Neural progenitor cell (in vitro differentiated cells): ENCODE results near the gene NADSYN1. TPM values are rescaled to one million over a fixed set of nuclear protein-coding genes. Genes with fewer than 3 reads are reported as not detected.

ENCODE experiments used
- DNase-seq: peaks from one replicate; pipeline ENCODE4 v3.0.0-alpha.2; 2016; ENCODE audit warnings: low spot score
- H2AFZ ChIP-seq: fragments of 200-600 bp; sonication (generic); replicated peaks from 2 replicates; pipeline ENCODE4 v1.6.1; 2016; ENCODE audit warnings: antibody characterized with exemption
- H3F3A ChIP-seq: fragments of 200-600 bp; sonication (generic); 2 replicates; pipeline ENCODE4 v1.6.1; 2016; ENCODE audit warnings: antibody characterized with exemption, low read depth
- H3K27ac ChIP-seq: fragments of 200-600 bp; sonication (generic); 2 replicates; pipeline ENCODE4 v1.5.1; 2016; ENCODE audit warnings: mild to moderate bottlenecking
- H3K27me3 ChIP-seq: fragments of 200-600 bp; sonication (generic); 2 replicates; pipeline ENCODE4 v1.6.1; 2016; ENCODE audit warnings: mild to moderate bottlenecking, moderate library complexity
- H3K36me3 ChIP-seq: fragments of 200-600 bp; sonication (generic); 2 replicates; pipeline ENCODE4 v1.5.1; 2016
- H3K4me1 ChIP-seq: fragments of 200-600 bp; sonication (generic); 2 replicates; pipeline ENCODE4 v1.6.1; 2016; ENCODE audit warnings: mixed run types
- H3K4me2 ChIP-seq: fragments of 200-600 bp; sonication (generic); 2 replicates; pipeline ENCODE4 v1.6.1; 2016
- H3K4me3 ChIP-seq: fragments of 200-600 bp; sonication (generic); 2 replicates; pipeline ENCODE4 v1.5.1; 2016
- H3K79me2 ChIP-seq: fragments of 200-600 bp; sonication (generic); 2 replicates; pipeline ENCODE4 v1.6.1; 2016; ENCODE audit warnings: low read depth
- H3K9ac ChIP-seq: fragments of 200-600 bp; sonication (generic); 2 replicates; pipeline ENCODE4 v1.6.1; 2016
- H3K9me3 ChIP-seq: fragments of 200-600 bp; sonication (generic); 2 replicates; pipeline ENCODE4 v1.5.1; 2016; ENCODE audit warnings: low read depth
- H4K20me1 ChIP-seq: fragments of 200-600 bp; sonication (generic); 2 replicates; pipeline ENCODE4 v1.6.1; 2016; ENCODE audit warnings: low read depth
- H3K27ac Mint-ChIP-seq: 3 replicates; pipeline ENCODE4 v1.8.0; 2021; ENCODE audit warnings: mixed read lengths
- H3K27me3 Mint-ChIP-seq: 2 replicates; pipeline ENCODE4 v1.8.0; 2022; ENCODE audit warnings: low read depth, mild to moderate bottlenecking, inconsistent platforms, moderate library complexity, mixed read lengths; ENCODE audit not compliant: insufficient read depth
- H3K36me3 Mint-ChIP-seq: 3 replicates; pipeline ENCODE4 v1.8.0; 2021; ENCODE audit warnings: mixed read lengths
- H3K4me1 Mint-ChIP-seq: 3 replicates; pipeline ENCODE4 v1.8.0; 2021; ENCODE audit warnings: mixed read lengths
- H3K4me3 Mint-ChIP-seq: 3 replicates; pipeline ENCODE4 v1.8.0; 2021; ENCODE audit warnings: mild to moderate bottlenecking, moderate library complexity, mixed read lengths
- H3K9me3 Mint-ChIP-seq: 3 replicates; pipeline ENCODE4 v1.8.0; 2020; ENCODE audit warnings: mixed read lengths
- CTCF ChIP-seq: fragments of 200-600 bp; sonication (generic); IDR thresholded peaks from 2 replicates; pipeline ENCODE4 v1.5.1; 2017; ENCODE audit warnings: antibody characterized with exemption, mild to moderate bottlenecking
- EZH2 ChIP-seq: fragments of 200-600 bp; sonication (generic); IDR thresholded peaks from 2 replicates; pipeline ENCODE4 v1.6.1; 2017; ENCODE audit warnings: antibody characterized with exemption, mild to moderate bottlenecking, moderate library complexity
- EZH2phosphoT487 ChIP-seq: fragments of 200-600 bp; sonication (generic); IDR thresholded peaks from 2 replicates; pipeline ENCODE4 v1.6.1; 2017; ENCODE audit warnings: antibody characterized with exemption
- total RNA-seq: library from RNA; depleted of rRNA; stranded (reverse); fragments of >200 nt; gene quantifications from 2 replicates; pipeline ENCODE4 v1.2.3, GENCODE V29; 2015; ENCODE audit warnings: low replicate concordance

Gene NADSYN1
- total RNA-seq, 1 donor from 2014 or later = 25.0 TPM

- Histone ChIP-seq H3K9me3 (no peaks in the 10 kb centered on the region), H3K79me2 (no peaks in the 10 kb centered on the region), H3K36me3 (no peaks in the 10 kb centered on the region), H3K27me3 (no peaks in the 10 kb centered on the region), H3K4me2 (no peak overlapping the region), H3F3A (peaks cover 4% of the 10 kb centered on the region), H4K20me1 (no peaks in the 10 kb centered on the region), H3K9ac (no peak overlapping the region), H3K4me1 (no peaks in the 10 kb centered on the region), H3K4me3 (no peak overlapping the region), H3K27ac (no peak overlapping the region), H2AFZ (no peak overlapping the region)
- H3K27ac Mint-ChIP-seq = peak overlapping the region; percentile 53
- H3K4me1 Mint-ChIP-seq = peaks cover 3% of the 10 kb centered on the region
- H3K9me3 Mint-ChIP-seq = peaks cover 5% of the 10 kb centered on the region
- DNase-seq = no peak
- H3K36me3 Mint-ChIP-seq = peaks cover 9% of the 10 kb centered on the region
- no peak for TF ChIP-seq EZH2phosphoT487
- no peak for TF ChIP-seq CTCF
- no peak for TF ChIP-seq EZH2
- no peak overlapping the region for H3K4me3 Mint-ChIP-seq
- H3K27me3 Mint-ChIP-seq = no peaks in the 10 kb centered on the region
Measured at GRCh38 chr11:71432761-71433647, 20.0 kb upstream of the NADSYN1 start.

GRCh38 chr11:71433648-71434450 lies 19.2 kb upstream of the NADSYN1 start:
- Histone ChIP-seq H3K79me2 (no peaks in the 10 kb centered on the region), H2AFZ (no peak overlapping the region), H3K4me2 (no peak overlapping the region), H3K9me3 (no peaks in the 10 kb centered on the region), H3K4me3 (no peak overlapping the region), H3F3A (peaks cover 4% of the 10 kb centered on the region), H3K27ac (no peak overlapping the region), H4K20me1 (no peaks in the 10 kb centered on the region), H3K27me3 (no peaks in the 10 kb centered on the region), H3K36me3 (no peaks in the 10 kb centered on the region), H3K4me1 (no peaks in the 10 kb centered on the region), H3K9ac (no peak overlapping the region)
- no peak overlapping the region for H3K4me3 Mint-ChIP-seq
- H3K36me3 Mint-ChIP-seq = peaks cover 12% of the 10 kb centered on the region
- H3K27ac Mint-ChIP-seq = no peak overlapping the region
- peaks cover 3% of the 10 kb centered on the region for H3K9me3 Mint-ChIP-seq
- no peaks in the 10 kb centered on the region for H3K27me3 Mint-ChIP-seq
- TF ChIP-seq EZH2 (no peak), CTCF (no peak), EZH2phosphoT487 (no peak)
- DNase-seq = no peak
- peaks cover 3% of the 10 kb centered on the region for H3K4me1 Mint-ChIP-seq

- H4K20me1 ChIP-seq = no peaks in the 10 kb centered on the region
- Mint-ChIP-seq H3K27me3 (peaks cover 2% of the 10 kb centered on the region), H3K4me1 (peaks cover 3% of the 10 kb centered on the region), H3K4me3 (no peak overlapping the region), H3K27ac (no peak overlapping the region), H3K36me3 (peaks cover 13% of the 10 kb centered on the region), H3K9me3 (no peaks in the 10 kb centered on the region)
- H3K9me3 ChIP-seq = no peaks in the 10 kb centered on the region
- H3K36me3 ChIP-seq = no peaks in the 10 kb centered on the region
- H3K27me3 ChIP-seq = no peaks in the 10 kb centered on the region
- no peak overlapping the region for H3K9ac ChIP-seq
- no peak overlapping the region for H2AFZ ChIP-seq
- H3K4me3 ChIP-seq = no peak overlapping the region
- H3F3A ChIP-seq = peaks cover 4% of the 10 kb centered on the region
- no peaks in the 10 kb centered on the region for H3K79me2 ChIP-seq
- H3K4me2 ChIP-seq = no peak overlapping the region
- TF ChIP-seq EZH2phosphoT487 = no peak
- no peak for TF ChIP-seq CTCF
- TF ChIP-seq EZH2 = no peak
- H3K4me1 ChIP-seq = no peaks in the 10 kb centered on the region
- no peak for DNase-seq
- H3K27ac ChIP-seq = no peak overlapping the region
Measured at GRCh38 chr11:71434576-71435130, 18.4 kb upstream of the NADSYN1 start.
